CD4-positive, alpha-beta T cell (primary cell): Measurements from ENCODE around the gene CRYGS. TPM values are rescaled to one million over a fixed set of nuclear protein-coding genes. Genes with fewer than 3 reads are reported as not detected.

ENCODE experiments used
- ATAC-seq: fragments of 200-7000 bp; cut with Tn5 transposase; one replicate; pipeline ENCODE4 v1.10.0; 2022; ENCODE audit warnings: mild to moderate bottlenecking; ENCODE audit not compliant: poor library complexity
- CTCF ChIA-PET: fragments of 350-600 bp; sonication (Branson Sonifier 250); formaldehyde crosslinking; loops from one replicate; lab custom pipeline; 2021; ENCODE audit warnings: antibody characterized with exemption, inconsistent platforms; lab: Charles Lee
- POLR2A ChIA-PET: fragments of 350-600 bp; sonication (Branson Sonifier 250); formaldehyde crosslinking; loops from one replicate; lab custom pipeline; 2021; ENCODE audit warnings: antibody characterized with exemption, inconsistent platforms; lab: Charles Lee
- DNase-seq, 14 experiments: peaks; one replicate each; pipeline ENCODE4 v3.0.0-alpha.2; 2013 to 2020; ENCODE audit warnings: mixed read lengths in 2 of 14
- H3K27ac ChIP-seq, 2 donors: one replicate each; pipeline versions ENCODE4 v1.5.1 to v1.7.0; 2013; ENCODE audit warnings: low read length in 2 of 2, low read depth in 1 of 2, mild to moderate bottlenecking in 1 of 2
- H3K27me3 ChIP-seq, 2 experiments: 1 replicate in 1 of 2; 2 replicates in 1 of 2; pipeline versions ENCODE4 v1.6.1 to v1.7.0; 2013; ENCODE audit warnings: low read length in 2 of 2, control low read depth in 1 of 2, mild to moderate bottlenecking in 1 of 2, moderate library complexity in 1 of 2; ENCODE audit not compliant: insufficient read depth in 2 of 2, control insufficient read depth in 1 of 2
- H3K36me3 ChIP-seq: one replicate; pipeline ENCODE4 v1.6.1; 2013; ENCODE audit warnings: low read length, control low read depth; ENCODE audit not compliant: insufficient read depth
- H3K4me1 ChIP-seq: one replicate; pipeline ENCODE4 v1.6.1; 2013; ENCODE audit warnings: low read length, control low read depth; ENCODE audit not compliant: insufficient read depth
- H3K4me3 ChIP-seq: one replicate; pipeline ENCODE4 v1.5.1; 2013; ENCODE audit warnings: mild to moderate bottlenecking, low read length, moderate library complexity
- H3K9me3 ChIP-seq, 2 experiments: 1 replicate in 1 of 2; 2 replicates in 1 of 2; pipeline versions ENCODE4 v1.6.1 to v1.7.0; 2013; ENCODE audit warnings: low read length in 2 of 2, mild to moderate bottlenecking in 2 of 2, control low read depth in 1 of 2, moderate library complexity in 1 of 2; ENCODE audit not compliant: control insufficient read depth in 1 of 2, insufficient read depth in 1 of 2
- H3K27ac Mint-ChIP-seq: one replicate; pipeline ENCODE4 v1.8.0; 2020; ENCODE audit warnings: mixed read lengths
- H3K27me3 Mint-ChIP-seq: one replicate; pipeline ENCODE4 v1.8.0; 2021; ENCODE audit warnings: mixed read lengths
- H3K36me3 Mint-ChIP-seq: one replicate; pipeline ENCODE4 v1.8.0; 2021; ENCODE audit warnings: low read depth, mixed read lengths
- H3K4me1 Mint-ChIP-seq: one replicate; pipeline ENCODE4 v1.8.0; 2021; ENCODE audit warnings: low read depth, mixed read lengths
- H3K4me3 Mint-ChIP-seq: one replicate; pipeline ENCODE4 v1.8.0; 2020; ENCODE audit warnings: mild to moderate bottlenecking, mixed read lengths
- H3K9me3 Mint-ChIP-seq: one replicate; pipeline ENCODE4 v1.8.0; 2020; ENCODE audit warnings: mixed read lengths
- intact Hi-C, 2 experiments: fragments of 100-400 bp; cut with DNase I in 1 of 2; cut with micrococcal nuclease in 1 of 2; formaldehyde crosslinking; loops; one replicate each; pipeline versions ENCODE4 v1.15.1 to v1.9.0; 2023 to 2025; cut with DNase I, micrococcal nuclease
- total RNA-seq, 174 experiments: library from RNA in 2 of 174; stranded (reverse) in 2 of 174; gene quantifications; one replicate each; pipeline ENCODE4 v1.2.3 and lab custom pipeline; 2021 to 2026
- TF ChIP-seq, protein P1 (sequence below): fragments of 200-600 bp; IDR thresholded peaks from one replicate; pipeline ENCODE4 v1.8.0; 2022; ENCODE audit warnings: antibody characterized with exemption, mild to moderate bottlenecking

CRYGS gene
- total RNA-seq, 2 experiments from 2014 or later = 1.9 to 2.3 TPM

- Histone ChIP-seq H3K27me3 (no peaks in the 10 kb centered on the region), H3K9me3 (no peaks in the 10 kb centered on the region), H3K27ac (no peak overlapping the region), H3K36me3 (peaks cover 86% of the 10 kb centered on the region), H3K4me1 (no peaks in the 10 kb centered on the region), H3K4me3 (no peak overlapping the region)
- Mint-ChIP-seq H3K27ac (no peak overlapping the region), H3K4me3 (no peak overlapping the region), H3K9me3 (no peaks in the 10 kb centered on the region), H3K4me1 (peaks cover 4% of the 10 kb centered on the region), H3K36me3 (peaks cover 87% of the 10 kb centered on the region), H3K27me3 (no peaks in the 10 kb centered on the region)
- intact Hi-C loops = no loop called here
- ATAC-seq = no peak
- TF ChIP-seq, protein P1, sequence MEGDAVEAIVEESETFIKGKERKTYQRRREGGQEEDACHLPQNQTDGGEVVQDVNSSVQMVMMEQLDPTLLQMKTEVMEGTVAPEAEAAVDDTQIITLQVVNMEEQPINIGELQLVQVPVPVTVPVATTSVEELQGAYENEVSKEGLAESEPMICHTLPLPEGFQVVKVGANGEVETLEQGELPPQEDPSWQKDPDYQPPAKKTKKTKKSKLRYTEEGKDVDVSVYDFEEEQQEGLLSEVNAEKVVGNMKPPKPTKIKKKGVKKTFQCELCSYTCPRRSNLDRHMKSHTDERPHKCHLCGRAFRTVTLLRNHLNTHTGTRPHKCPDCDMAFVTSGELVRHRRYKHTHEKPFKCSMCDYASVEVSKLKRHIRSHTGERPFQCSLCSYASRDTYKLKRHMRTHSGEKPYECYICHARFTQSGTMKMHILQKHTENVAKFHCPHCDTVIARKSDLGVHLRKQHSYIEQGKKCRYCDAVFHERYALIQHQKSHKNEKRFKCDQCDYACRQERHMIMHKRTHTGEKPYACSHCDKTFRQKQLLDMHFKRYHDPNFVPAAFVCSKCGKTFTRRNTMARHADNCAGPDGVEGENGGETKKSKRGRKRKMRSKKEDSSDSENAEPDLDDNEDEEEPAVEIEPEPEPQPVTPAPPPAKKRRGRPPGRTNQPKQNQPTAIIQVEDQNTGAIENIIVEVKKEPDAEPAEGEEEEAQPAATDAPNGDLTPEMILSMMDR = no peak
- DNase-seq = no peak
- ChIA-PET POLR2A (interaction anchor here (0.6 kb wide), 1 partner anchor 12 kb away, joined by 3 read pairs; the partner anchor contains the start of gene DNAJB11), CTCF (no interaction called here)
Observed at GRCh38 chr3:186582541-186582940, 38.4 kb upstream of the CRYGS start.

GRCh38 chr3:186580785-186581184 lies 36.6 kb upstream of the CRYGS start:
- Histone ChIP-seq H3K27me3 (no peaks in the 10 kb centered on the region), H3K9me3 (no peaks in the 10 kb centered on the region), H3K27ac (no peak overlapping the region), H3K36me3 (peaks cover 98% of the 10 kb centered on the region), H3K4me3 (no peak overlapping the region), H3K4me1 (no peaks in the 10 kb centered on the region)
- peaks cover 97% of the 10 kb centered on the region for H3K36me3 Mint-ChIP-seq
- ChIA-PET POLR2A (interaction anchor here (2.7 kb wide), 1 partner anchor 11 kb away, joined by 12 read pairs; the partner anchor contains the start of gene DNAJB11), CTCF (interaction anchor here (1.0 kb wide), 1 partner anchor 40 kb away, joined by 3 read pairs; no protein-coding TSS in a partner anchor)
- H3K27me3 Mint-ChIP-seq = no peaks in the 10 kb centered on the region
- DNase-seq = no peak
- TF ChIP-seq, protein P1 = no peak
- no peaks in the 10 kb centered on the region for H3K9me3 Mint-ChIP-seq
- H3K4me1 Mint-ChIP-seq = peaks cover 7% of the 10 kb centered on the region
- intact Hi-C loops = no loop called here
- H3K4me3 Mint-ChIP-seq = no peak overlapping the region
- H3K27ac Mint-ChIP-seq = no peak overlapping the region
- ATAC-seq = no peak

GRCh38 chr3:186577521-186577920 lies 33.3 kb upstream of the CRYGS start:
- Mint-ChIP-seq H3K27me3 (no peaks in the 10 kb centered on the region), H3K36me3 (peaks cover 91% of the 10 kb centered on the region), H3K27ac (no peak overlapping the region), H3K4me1 (peaks cover 26% of the 10 kb centered on the region), H3K4me3 (no peak overlapping the region), H3K9me3 (no peaks in the 10 kb centered on the region)
- TF ChIP-seq, protein P1 = no peak
- intact Hi-C loops = loop anchor here in 1 of 2 experiments (10.0 kb wide), 2 partner anchors 357 to 567 kb away; partner anchors contain the start of gene ST6GAL1
- Histone ChIP-seq H3K27ac (no peak overlapping the region), H3K4me1 (no peaks in the 10 kb centered on the region), H3K36me3 (peaks cover 94% of the 10 kb centered on the region), H3K9me3 (no peaks in the 10 kb centered on the region), H3K4me3 (no peak overlapping the region), H3K27me3 (no peaks in the 10 kb centered on the region)
- no peak for DNase-seq
- ATAC-seq = no peak
- CTCF ChIA-PET = no interaction called here
- POLR2A ChIA-PET = interaction anchor here (0.7 kb wide), 1 partner anchor 14 kb away, joined by 3 read pairs; no protein-coding TSS in a partner anchor
